Upper lobe of right lung (tissue), 1 donor: ENCODE measurements around the gene SMIM45.

Source experiments
- ATAC-seq: fragments of 200-7000 bp; cut with Tn5 transposase; one replicate; pipeline ENCODE4 v1.9.1; 2020; ENCODE audit warnings: mild to moderate bottlenecking, moderate library complexity
- DNase-seq: peaks from one replicate; pipeline ENCODE4 v3.0.0-alpha.2; 2020
- H3K27ac ChIP-seq: fragments of 200-600 bp; one replicate; pipeline ENCODE4 v1.8.0; 2022
- H3K27me3 ChIP-seq: fragments of 200-600 bp; one replicate; pipeline ENCODE4 v1.8.0; 2022; ENCODE audit warnings: mild to moderate bottlenecking
- H3K36me3 ChIP-seq: fragments of 200-600 bp; one replicate; pipeline ENCODE4 v1.8.0; 2022
- H3K4me1 ChIP-seq: fragments of 200-600 bp; one replicate; pipeline ENCODE4 v1.8.0; 2022
- H3K4me3 ChIP-seq: fragments of 200-600 bp; one replicate; pipeline ENCODE4 v1.8.0; 2022; ENCODE audit warnings: mild to moderate bottlenecking
- H3K9me3 ChIP-seq: fragments of 200-600 bp; one replicate; pipeline ENCODE4 v1.8.0; 2022
- CTCF ChIP-seq: fragments of 200-600 bp; IDR thresholded peaks from one replicate; pipeline ENCODE4 v1.8.0; 2022; ENCODE audit warnings: antibody characterized with exemption
- intact Hi-C: fragments of 100-400 bp; cut with DNase I; formaldehyde crosslinking; loops from one replicate; pipeline ENCODE4 v1.11.0; 2022
- donor health status: DM: no; HTN: yes; CAD: no; lungs with severe emphysema.

Gene SMIM45

GRCh38 chr22:41936894-41937169, 15.1 kb upstream of the SMIM45 start:
- TF ChIP-seq CTCF, result no peak
- intact Hi-C loops, result no loop called here

GRCh38 chr22:41939981-41940831, 11.7 kb upstream of the SMIM45 start:
- no peak for DNase-seq
- Histone ChIP-seq H3K9me3 (no peaks in the 10 kb centered on the region), H3K36me3 (no peaks in the 10 kb centered on the region), H3K4me1 (no peaks in the 10 kb centered on the region), H3K27ac (peak overlapping the region; percentile 76), H3K27me3 (no peaks in the 10 kb centered on the region), H3K4me3 (no peak overlapping the region)
- intact Hi-C loops, result loop anchor here (10.0 kb wide), 1 partner anchor 115 kb away; no protein-coding TSS in a partner anchor
- TF ChIP-seq CTCF, result no peak
- no peak for ATAC-seq

More at GRCh38 chr22:41936894-41937169, 15.1 kb upstream of the SMIM45 start:
- Histone ChIP-seq H3K27ac (no peak overlapping the region), H3K36me3 (no peaks in the 10 kb centered on the region), H3K27me3 (no peaks in the 10 kb centered on the region), H3K4me3 (no peak overlapping the region), H3K9me3 (no peaks in the 10 kb centered on the region), H3K4me1 (no peaks in the 10 kb centered on the region)
- DNase-seq, result no peak
- ATAC-seq, result no peak

GRCh38 chr22:41940832-41941765, 10.9 kb upstream of the SMIM45 start:
- peak; percentile 95 for TF ChIP-seq CTCF
- no peaks in the 10 kb centered on the region for H3K9me3 ChIP-seq
- DNase-seq, result peak; percentile 88
- no peaks in the 10 kb centered on the region for H3K36me3 ChIP-seq
- peak; percentile 96 for ATAC-seq
- no peak overlapping the region for H3K4me3 ChIP-seq
- H3K4me1 ChIP-seq, result peaks cover 4% of the 10 kb centered on the region
- H3K27ac ChIP-seq, result peak overlapping the region; percentile 76
- no peaks in the 10 kb centered on the region for H3K27me3 ChIP-seq
- intact Hi-C loops, result loop anchor here (10.0 kb wide), 1 partner anchor 116 kb away; no protein-coding TSS in a partner anchor

- H3K9me3 ChIP-seq, result no peaks in the 10 kb centered on the region
- H3K36me3 ChIP-seq, result no peaks in the 10 kb centered on the region
- no peak for DNase-seq
- peaks cover 7% of the 10 kb centered on the region for H3K4me1 ChIP-seq
- no peak overlapping the region for H3K27ac ChIP-seq
- no peak for ATAC-seq
- H3K4me3 ChIP-seq, result no peak overlapping the region
- no peaks in the 10 kb centered on the region for H3K27me3 ChIP-seq
- no peak for TF ChIP-seq CTCF
- intact Hi-C loops, result loop anchor here (10.0 kb wide), 1 partner anchor 119 kb away; no protein-coding TSS in a partner anchor
Measured at GRCh38 chr22:41943661-41944209, 8.2 kb upstream of the SMIM45 start.

GRCh38 chr22:41946629-41947423, 5.1 kb upstream of the SMIM45 start, which contains the start of gene CENPM:
TSS of gene CENPM (minus strand) at chr22:41947152. CDS start at chr22:41947076, 76 bp downstream.
- ATAC-seq, result peak; percentile 98
- TF ChIP-seq CTCF, result no peak
- H3K4me3 ChIP-seq, result peak within 1 kb of the TSS; percentile 76
- H3K27ac ChIP-seq, result no peak within 1 kb of the TSS
- DNase-seq, result peak; percentile 95
- intact Hi-C loops, result loop anchor here (10.0 kb wide), 1 partner anchor 122 kb away; no protein-coding TSS in a partner anchor
- H3K9me3 ChIP-seq, result no peaks in the 10 kb centered on the region
- H3K27me3 ChIP-seq, result no peaks in the 10 kb centered on the region
- H3K4me1 ChIP-seq, result peaks cover 7% of the 10 kb centered on the region
- no peaks in the 10 kb centered on the region for H3K36me3 ChIP-seq
